Esophagus muscularis mucosa (tissue), 4 donors: ENCODE results near the gene RERE.

Experiments
- EP300 ChIP-seq: sonication (generic); formaldehyde crosslinking; IDR thresholded peaks from one replicate; pipeline ENCODE4 v1.6.1; 2017; ENCODE audit warnings: antibody characterized with exemption
- POLR2A ChIP-seq: fragments of 450-650 bp; IDR thresholded peaks from one replicate; pipeline ENCODE4 v1.6.1; 2017; ENCODE audit warnings: antibody characterized with exemption, moderate library complexity, mild to moderate bottlenecking, low read depth
- POLR2AphosphoS5 ChIP-seq, 2 donors: sonication (generic); formaldehyde crosslinking; IDR thresholded peaks; one replicate each; pipeline ENCODE4 v1.6.1; 2017; ENCODE audit warnings: antibody characterized with exemption in 2 of 2
- TF ChIP-seq, protein P1 (sequence below), 3 experiments: fragments of 200-600 bp in 2 of 3; fragments of 450-650 bp in 1 of 3; sonication (generic) in 2 of 3; IDR thresholded peaks; one replicate each; pipeline ENCODE4 v1.5.1; 2017 to 2019; ENCODE audit warnings: antibody characterized with exemption in 3 of 3, mild to moderate bottlenecking in 2 of 3, moderate library complexity in 1 of 3

DNA sequence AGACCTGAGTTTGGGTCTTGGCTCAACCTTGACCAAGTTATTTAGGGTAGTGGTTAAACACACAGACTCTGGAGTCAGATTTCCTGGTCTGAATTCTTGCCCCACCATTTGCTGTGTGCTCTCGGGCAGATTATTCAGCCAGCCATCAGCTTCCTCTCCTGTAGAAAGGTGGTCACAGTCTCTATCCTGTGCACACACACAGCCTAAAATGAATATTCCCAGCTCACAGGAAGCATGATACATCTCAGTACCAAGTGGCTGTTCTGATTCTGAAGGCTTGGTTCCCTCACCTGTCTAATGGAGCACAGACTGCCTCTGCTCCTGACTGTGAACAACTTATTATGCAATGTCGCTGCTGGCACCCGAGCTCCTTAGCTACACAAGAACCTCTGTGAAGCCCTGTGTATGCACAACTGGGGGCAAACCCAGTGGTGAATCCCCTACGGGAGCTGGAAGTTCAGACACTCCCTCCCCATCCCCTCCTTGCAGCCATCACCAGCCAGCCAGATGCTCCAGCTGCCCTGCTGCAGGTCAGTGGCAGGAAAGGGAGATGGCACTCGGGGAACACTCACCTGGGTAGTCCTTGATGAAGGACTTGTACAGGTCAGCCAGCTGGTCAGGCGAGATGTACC is 47.4 kb upstream of the RERE start:
- TF ChIP-seq POLR2A (no peak), POLR2AphosphoS5 (IDR thresholded peaks at IDR 0.05) (no peak), EP300 (no peak)
- TF ChIP-seq, protein P1, sequence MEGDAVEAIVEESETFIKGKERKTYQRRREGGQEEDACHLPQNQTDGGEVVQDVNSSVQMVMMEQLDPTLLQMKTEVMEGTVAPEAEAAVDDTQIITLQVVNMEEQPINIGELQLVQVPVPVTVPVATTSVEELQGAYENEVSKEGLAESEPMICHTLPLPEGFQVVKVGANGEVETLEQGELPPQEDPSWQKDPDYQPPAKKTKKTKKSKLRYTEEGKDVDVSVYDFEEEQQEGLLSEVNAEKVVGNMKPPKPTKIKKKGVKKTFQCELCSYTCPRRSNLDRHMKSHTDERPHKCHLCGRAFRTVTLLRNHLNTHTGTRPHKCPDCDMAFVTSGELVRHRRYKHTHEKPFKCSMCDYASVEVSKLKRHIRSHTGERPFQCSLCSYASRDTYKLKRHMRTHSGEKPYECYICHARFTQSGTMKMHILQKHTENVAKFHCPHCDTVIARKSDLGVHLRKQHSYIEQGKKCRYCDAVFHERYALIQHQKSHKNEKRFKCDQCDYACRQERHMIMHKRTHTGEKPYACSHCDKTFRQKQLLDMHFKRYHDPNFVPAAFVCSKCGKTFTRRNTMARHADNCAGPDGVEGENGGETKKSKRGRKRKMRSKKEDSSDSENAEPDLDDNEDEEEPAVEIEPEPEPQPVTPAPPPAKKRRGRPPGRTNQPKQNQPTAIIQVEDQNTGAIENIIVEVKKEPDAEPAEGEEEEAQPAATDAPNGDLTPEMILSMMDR (IDR thresholded peaks at IDR 0.05) = no peak
